Cardiac septum (tissue), 1 donor: Measurements from ENCODE around the gene PLAC8. TPM values are rescaled to one million over a fixed set of nuclear protein-coding genes. Genes with fewer than 3 reads are reported as not detected.
"Not testable (repeated sequence)": the region's sequence is repeated elsewhere in the genome, so short reads cannot be mapped to it uniquely, and the experiment has no call there.

Source experiments
- DNase-seq: peaks from one replicate; pipeline ENCODE4 v3.0.0-alpha.2; 2020; ENCODE audit warnings: low spot score
- intact Hi-C: fragments of 100-400 bp; cut with DNase I; formaldehyde crosslinking; loops from one replicate; pipeline ENCODE4 v1.14.0; 2022
- total RNA-seq: library from RNA; stranded (reverse); fragmentation: NEBNext Ultra II Directional; extraction: Animal tissue kit (Norgen Biotek cat#: 25700); gene quantifications from one replicate; pipeline ENCODE4 v1.2.1, GENCODE V29; 2021
- donor health status: DM: no; HTN: no; CAD: no.

PLAC8 gene
- total RNA-seq, 1 donor from 2014 or later, result 1.2 TPM

DNA sequence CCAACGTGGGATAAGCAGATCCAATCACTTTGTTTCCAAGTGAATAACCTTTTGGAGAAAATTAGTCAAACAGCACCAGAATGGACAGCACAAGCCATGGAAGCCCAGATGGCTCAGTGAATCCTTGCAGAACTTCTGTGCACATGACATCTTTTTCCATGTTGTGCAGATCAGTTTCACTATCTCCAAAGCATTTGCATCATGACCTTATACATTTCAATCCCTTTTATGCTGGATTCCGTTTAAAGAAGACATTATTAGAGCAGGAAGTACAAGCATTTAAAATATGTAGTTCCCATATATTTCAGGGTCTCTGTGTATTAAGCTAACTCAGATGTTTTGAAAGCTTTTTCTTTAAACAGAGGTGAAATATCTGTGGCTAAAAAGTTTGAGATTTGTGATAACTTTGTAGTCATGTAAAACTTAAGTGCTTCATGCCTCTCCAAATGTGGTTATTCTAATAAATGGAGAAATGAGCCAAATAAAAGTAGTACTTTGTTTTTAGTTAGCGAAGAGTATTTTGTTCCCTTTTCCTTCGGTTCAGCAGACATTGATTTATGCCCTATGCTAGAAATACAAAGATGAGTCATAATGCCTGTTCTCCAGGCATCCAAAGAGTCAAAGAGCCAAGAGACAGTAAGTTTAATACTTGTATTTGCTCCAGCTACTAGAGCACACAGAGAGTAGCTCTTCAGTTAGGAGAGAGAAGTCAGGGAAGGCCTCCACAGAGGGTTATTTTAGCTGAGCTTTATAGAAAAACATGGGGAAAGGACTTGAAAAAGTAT lies 39.0 kb downstream of the PLAC8 start:
- intact Hi-C loops, result no loop called here

GRCh38 chr4:83074783-83075182 lies 39.7 kb downstream of the PLAC8 start:
- intact Hi-C loops, result loop anchor here (5.0 kb wide), 1 partner anchor 188 kb away; no protein-coding TSS in a partner anchor
- not testable (repeated sequence) for DNase-seq

More for the DNA sequence above, 39.0 kb downstream of the PLAC8 start:
- no peak for DNase-seq

- intact Hi-C loops, result loop anchor here (5.0 kb wide), 1 partner anchor 188 kb away; no protein-coding TSS in a partner anchor
- no peak for DNase-seq
These were observed 40.3 kb downstream of the PLAC8 start for GRCh38 chr4:83074086-83074704.

DNA sequence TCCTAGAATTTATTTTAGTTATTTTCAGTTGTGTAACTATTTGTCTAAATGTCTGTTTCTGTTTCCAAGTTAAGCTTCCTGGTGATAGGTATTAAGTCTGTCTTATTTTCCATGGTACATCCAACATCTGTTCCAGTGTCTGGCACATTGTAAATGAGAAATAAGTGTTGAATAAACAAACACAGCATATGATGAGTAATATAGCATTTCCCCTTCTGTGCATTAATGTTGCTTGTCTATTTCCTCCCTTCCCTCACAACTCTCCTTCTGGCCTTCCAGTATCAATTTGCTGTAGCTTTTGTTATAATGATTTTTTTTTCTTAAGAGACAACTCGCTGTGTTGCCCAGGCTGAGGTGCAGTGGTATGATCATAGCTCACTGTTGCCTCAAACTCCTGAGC lies 43.4 kb downstream of the PLAC8 start:
- intact Hi-C loops, result loop anchor here (5.0 kb wide), 1 partner anchor 191 kb away; no protein-coding TSS in a partner anchor
- DNase-seq, result no peak

DNA sequence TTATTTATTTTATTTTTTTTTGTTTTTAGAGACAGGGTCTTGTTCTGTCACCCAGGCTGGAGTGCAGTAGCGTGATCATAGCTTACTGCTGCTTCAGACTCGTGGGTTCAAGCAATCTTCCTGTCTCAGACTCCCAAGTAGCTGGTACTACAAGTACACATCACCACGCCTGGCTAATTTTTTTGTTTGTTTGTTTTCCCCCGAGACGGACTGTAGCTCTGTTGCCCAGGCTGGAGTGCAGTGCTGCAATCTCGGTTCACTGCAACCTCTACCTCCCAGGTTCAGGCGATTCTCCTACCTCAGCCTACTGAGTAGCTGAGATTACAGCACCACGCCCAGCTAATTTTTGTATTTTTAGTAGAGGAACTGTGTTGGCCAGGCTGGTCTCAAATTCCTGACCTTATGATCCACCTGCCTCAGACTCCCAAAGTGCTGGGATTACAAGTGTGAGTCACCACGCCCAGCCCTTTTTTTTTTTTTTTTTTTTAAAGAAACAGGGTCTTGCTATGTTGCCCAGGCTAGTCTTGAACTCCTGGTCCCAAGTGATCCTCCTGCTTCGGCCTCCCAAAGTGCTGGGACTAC lies 47.4 kb downstream of the PLAC8 start:
- DNase-seq, result no peak
- intact Hi-C loops, result no loop called here

- no peak for DNase-seq
- intact Hi-C loops, result no loop called here
These were observed 49.3 kb downstream of the PLAC8 start for GRCh38 chr4:83065266-83065665.

DNA sequence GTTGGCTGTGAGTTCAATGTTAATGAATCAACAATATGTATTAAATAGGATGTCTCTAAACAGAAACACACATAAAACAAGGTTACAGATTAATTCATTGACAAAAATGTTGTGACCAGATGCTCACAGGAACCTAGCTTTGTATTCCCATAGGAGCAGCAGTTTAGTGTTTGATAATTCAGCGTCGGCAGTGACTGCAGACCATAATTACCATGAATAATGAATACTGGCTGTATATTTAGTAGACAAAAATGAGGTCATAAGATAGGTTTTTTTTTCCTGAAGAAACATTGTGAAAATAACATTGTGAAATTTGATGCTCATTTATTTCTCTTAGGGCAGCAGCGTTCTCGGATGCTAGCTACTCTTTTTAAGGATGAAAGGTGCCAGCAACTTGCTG lies 51.8 kb downstream of the PLAC8 start:
- no peak for DNase-seq
- intact Hi-C loops, result no loop called here

- intact Hi-C loops, result no loop called here
- no peak for DNase-seq
These were observed 59.6 kb downstream of the PLAC8 start for GRCh38 chr4:83054928-83055327.

DNA sequence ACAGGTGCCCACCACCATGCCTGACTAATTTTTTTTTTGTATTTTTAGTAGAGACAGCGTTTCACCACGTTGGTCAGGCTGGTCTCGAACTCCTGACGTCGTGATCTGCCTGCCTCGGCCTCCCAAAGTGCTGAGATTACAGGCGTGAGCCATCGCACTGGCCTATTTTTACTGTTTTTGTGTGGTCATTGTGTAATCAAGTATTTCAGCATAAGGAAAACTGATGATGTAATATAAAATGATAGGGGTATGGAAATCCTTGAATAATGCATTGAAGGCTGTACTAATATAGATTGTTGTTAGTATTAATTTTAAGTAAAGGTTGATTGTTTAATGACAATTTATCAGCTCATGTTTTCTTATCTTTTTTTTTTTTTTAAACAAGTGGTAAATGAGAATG lies 65.7 kb downstream of the PLAC8 start:
- DNase-seq, intact Hi-C loops: not testable (repeated sequence)

- intact Hi-C loops, result no loop called here
- DNase-seq, result no peak
These were observed 67.6 kb downstream of the PLAC8 start for GRCh38 chr4:83046693-83047473.

- intact Hi-C loops, result no loop called here
- DNase-seq, result no peak
These were observed 70.6 kb downstream of the PLAC8 start for GRCh38 chr4:83043801-83044407.

- intact Hi-C loops, result not testable (repeated sequence)
These were observed 71.4 kb downstream of the PLAC8 start for GRCh38 chr4:83043157-83043556.

GRCh38 chr4:83040269-83040668 lies 74.3 kb downstream of the PLAC8 start:
- no peak for DNase-seq
- intact Hi-C loops, result no loop called here

More at GRCh38 chr4:83043157-83043556, 71.4 kb downstream of the PLAC8 start:
- not testable (repeated sequence) for DNase-seq

Other genes with a start within 250 kb of the PLAC8 start
- gene SEC31A, start 223.6 kb downstream of the PLAC8 start, total RNA-seq, result 140 TPM
- gene THAP9, start 214.0 kb downstream of the PLAC8 start, total RNA-seq, result 6.0 TPM
- gene LIN54, start 103.9 kb downstream of the PLAC8 start, total RNA-seq, result 7.4 TPM
- gene COPS4, start 79.5 kb downstream of the PLAC8 start, total RNA-seq, result 47.1 TPM
- gene COQ2, start 170.1 kb upstream of the PLAC8 start, total RNA-seq, result 13.1 TPM
- 0.97 TPM for gene HPSE, start 220.1 kb upstream of the PLAC8 start, total RNA-seq